Measurements from ENCODE around the gene TMEM233. TPM values are rescaled to one million over a fixed set of nuclear protein-coding genes. Genes with fewer than 3 reads are reported as not detected.
A peak's percentile ranks its signal among the peaks of the same experiment; 100 is the strongest.

The TMEM233 gene
- total and polyA plus RNA-seq, 2 experiments from 2014 or later = 0.33 TPM; not detected in 1

- H3K9ac ChIP-seq = no peak overlapping the region
- H3F3A ChIP-seq (ENCODE audit: insufficient read depth) = peaks cover 15% of the 10 kb centered on the region
- H3K27me3 ChIP-seq (replicated peaks; ENCODE audit: insufficient read depth) = no peaks in the 10 kb centered on the region
- peaks cover 27% of the 10 kb centered on the region for H3K36me3 ChIP-seq (ENCODE audit: low read depth)
- H3K9me3 ChIP-seq (ENCODE audit: low read depth) = no peaks in the 10 kb centered on the region
- 62 to 64% methylated on average over 3 of the region's 3 CpGs for WGBS, 2 experiments (ENCODE audit: low coverage in 1 of 2, low lambda C conversion rate in 2 of 2, missing lambda C conversion rate in 2 of 2)
- TF ChIP-seq EZH2phosphoT487 (IDR thresholded peaks at IDR 0.05; ENCODE audit: insufficient read depth, low read depth) (no peak), EZH2 (IDR thresholded peaks at IDR 0.05; ENCODE audit: insufficient read depth, poor library complexity, severe bottlenecking) (no peak)
- H3K79me2 ChIP-seq (ENCODE audit: insufficient read depth) = no peaks in the 10 kb centered on the region
- no peak for DNase-seq
- peak overlapping the region; percentile 31 for H3K27ac ChIP-seq
- peak overlapping the region; percentile 24 for H3K4me2 ChIP-seq (ENCODE audit: unreplicated experiment)
- peaks cover 8% of the 10 kb centered on the region for H3K4me1 ChIP-seq (ENCODE audit: insufficient read depth)
- no peak overlapping the region for H2AFZ ChIP-seq
- no peaks in the 10 kb centered on the region for H3K9me2 ChIP-seq (ENCODE audit: insufficient read depth)
- no peaks in the 10 kb centered on the region for H4K20me1 ChIP-seq (ENCODE audit: insufficient read depth)
- H3K4me3 ChIP-seq = no peak overlapping the region
- in situ Hi-C loops (cut with MboI) = no loop called here
Measured at GRCh38 chr12:119682639-119683252, 89.2 kb downstream of the TMEM233 start.

- Histone ChIP-seq H3K9ac (no peak overlapping the region), H3K27me3 (replicated peaks; ENCODE audit: insufficient read depth) (no peaks in the 10 kb centered on the region), H3K36me3 (ENCODE audit: low read depth) (peaks cover 22% of the 10 kb centered on the region), H3K79me2 (ENCODE audit: insufficient read depth) (no peaks in the 10 kb centered on the region), H3K9me3 (ENCODE audit: low read depth) (no peaks in the 10 kb centered on the region), H3K4me2 (ENCODE audit: unreplicated experiment) (peak overlapping the region; percentile 24), H3K4me3 (no peak overlapping the region), H3F3A (ENCODE audit: insufficient read depth) (peaks cover 15% of the 10 kb centered on the region), H4K20me1 (ENCODE audit: insufficient read depth) (no peaks in the 10 kb centered on the region), H3K27ac (peak overlapping the region; percentile 31), H3K4me1 (ENCODE audit: insufficient read depth) (peaks cover 8% of the 10 kb centered on the region), H2AFZ (no peak overlapping the region), H3K9me2 (ENCODE audit: insufficient read depth) (no peaks in the 10 kb centered on the region)
- no peak for TF ChIP-seq EZH2phosphoT487 (IDR thresholded peaks at IDR 0.05; ENCODE audit: insufficient read depth, low read depth)
- TF ChIP-seq EZH2 (IDR thresholded peaks at IDR 0.05; ENCODE audit: insufficient read depth, poor library complexity, severe bottlenecking) = no peak
- DNase-seq = peak; percentile 70
- in situ Hi-C loops (cut with MboI) = no loop called here
- 12 to 16% methylated on average over 6 of the region's 6 CpGs for WGBS, 2 experiments (ENCODE audit: low coverage in 1 of 2, low lambda C conversion rate in 2 of 2, missing lambda C conversion rate in 2 of 2)
Measured at GRCh38 chr12:119683413-119683812, 89.8 kb downstream of the TMEM233 start.

- Histone ChIP-seq H3K4me3 (no peak overlapping the region), H3K9me2 (ENCODE audit: insufficient read depth) (no peaks in the 10 kb centered on the region), H3K4me2 (ENCODE audit: unreplicated experiment) (no peak overlapping the region), H4K20me1 (ENCODE audit: insufficient read depth) (no peaks in the 10 kb centered on the region), H3F3A (ENCODE audit: insufficient read depth) (peaks cover 15% of the 10 kb centered on the region), H3K9me3 (ENCODE audit: low read depth) (no peaks in the 10 kb centered on the region), H3K27me3 (replicated peaks; ENCODE audit: insufficient read depth) (no peaks in the 10 kb centered on the region), H3K36me3 (ENCODE audit: low read depth) (peaks cover 17% of the 10 kb centered on the region), H3K4me1 (ENCODE audit: insufficient read depth) (peaks cover 8% of the 10 kb centered on the region), H3K27ac (no peak overlapping the region), H2AFZ (no peak overlapping the region), H3K9ac (no peak overlapping the region), H3K79me2 (ENCODE audit: insufficient read depth) (no peaks in the 10 kb centered on the region)
- 80 to 83% methylated on average over 3 of the region's 3 CpGs for WGBS, 2 experiments (ENCODE audit: low coverage in 1 of 2, low lambda C conversion rate in 2 of 2, missing lambda C conversion rate in 2 of 2)
- no peak for DNase-seq
- no peak for TF ChIP-seq EZH2 (IDR thresholded peaks at IDR 0.05; ENCODE audit: insufficient read depth, poor library complexity, severe bottlenecking)
- TF ChIP-seq EZH2phosphoT487 (IDR thresholded peaks at IDR 0.05; ENCODE audit: insufficient read depth, low read depth) = no peak
- in situ Hi-C loops (cut with MboI) = no loop called here
Measured at GRCh38 chr12:119683816-119684215, 90.2 kb downstream of the TMEM233 start.

DNA sequence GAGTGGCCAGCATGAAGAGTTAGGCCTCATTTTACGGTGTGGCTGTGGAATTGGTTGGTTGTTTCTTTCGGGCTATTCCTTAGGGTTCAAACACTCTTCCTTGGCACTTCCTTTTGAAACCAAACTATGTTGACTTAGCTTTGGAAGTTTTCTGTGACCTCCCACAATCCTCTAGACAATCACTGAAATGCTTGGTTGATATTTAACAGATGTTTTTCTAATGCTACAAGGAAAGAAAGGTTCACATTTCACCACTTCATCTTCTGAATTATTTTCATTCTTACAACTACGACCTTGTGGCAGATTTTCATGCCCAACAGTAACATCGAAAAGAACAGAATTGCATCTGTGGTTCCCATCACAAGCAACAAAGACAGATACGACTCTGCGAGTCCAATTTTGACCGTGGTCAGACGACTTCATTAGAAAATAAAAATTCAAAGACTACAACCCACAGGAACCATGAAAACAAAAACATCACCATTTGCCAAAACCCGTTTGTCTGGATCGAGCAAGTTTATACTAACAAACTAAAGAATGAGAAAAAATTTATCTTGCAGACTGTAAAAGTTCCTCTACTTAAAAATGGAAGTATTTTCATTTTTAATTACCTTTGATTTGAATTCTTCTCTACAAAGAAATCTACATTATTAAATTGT, 91.3 kb downstream of the TMEM233 start:
- H3K4me2 ChIP-seq (ENCODE audit: unreplicated experiment) = no peak overlapping the region
- no peak overlapping the region for H3K27ac ChIP-seq
- no peaks in the 10 kb centered on the region for H4K20me1 ChIP-seq (ENCODE audit: insufficient read depth)
- H3K4me1 ChIP-seq (ENCODE audit: insufficient read depth) = peaks cover 8% of the 10 kb centered on the region
- H3K9me3 ChIP-seq (ENCODE audit: low read depth) = no peaks in the 10 kb centered on the region
- H3F3A ChIP-seq (ENCODE audit: insufficient read depth) = peaks cover 15% of the 10 kb centered on the region
- no peaks in the 10 kb centered on the region for H3K79me2 ChIP-seq (ENCODE audit: insufficient read depth)
- in situ Hi-C loops (cut with MboI) = no loop called here
- no peak overlapping the region for H3K9ac ChIP-seq
- no peaks in the 10 kb centered on the region for H3K27me3 ChIP-seq (replicated peaks; ENCODE audit: insufficient read depth)
- DNase-seq = no peak
- no peak overlapping the region for H3K4me3 ChIP-seq
- 47 to 56% methylated on average over 10 of the region's 10 CpGs for WGBS, 2 experiments (ENCODE audit: low coverage in 1 of 2, low lambda C conversion rate in 2 of 2, missing lambda C conversion rate in 2 of 2)
- peak overlapping the region; percentile 29; the same call in 1 of the 2 replicates for H2AFZ ChIP-seq
- H3K9me2 ChIP-seq (ENCODE audit: insufficient read depth) = no peaks in the 10 kb centered on the region
- peaks cover 11% of the 10 kb centered on the region for H3K36me3 ChIP-seq (ENCODE audit: low read depth)
- no peak for TF ChIP-seq EZH2 (IDR thresholded peaks at IDR 0.05; ENCODE audit: insufficient read depth, poor library complexity, severe bottlenecking)
- TF ChIP-seq EZH2phosphoT487 (IDR thresholded peaks at IDR 0.05; ENCODE audit: insufficient read depth, low read depth) = no peak
